SK-N-MC (cell line): ENCODE results near the gene LRRC27.

Experiments used
- EZH2 ChIP-seq: fragments of 200-600 bp; sonication (generic); IDR thresholded peaks from one replicate; pipeline ENCODE4 v1.6.1; 2017; ENCODE audit warnings: antibody characterized with exemption
- FOXP2 ChIP-seq: optimal IDR thresholded peaks from 2 replicates; pipeline ENCODE3; 2011; ENCODE audit warnings: mild to moderate bottlenecking, moderate library complexity; ENCODE audit not compliant: insufficient read depth; ENCODE audit errors: extremely low read length, control extremely low read depth
- POLR2AphosphoS5 ChIP-seq: IDR thresholded peaks from 2 replicates; pipeline ENCODE4 v1.6.1; 2012; ENCODE audit warnings: mild to moderate bottlenecking, low read depth, low read length, borderline replicate concordance

DNA sequence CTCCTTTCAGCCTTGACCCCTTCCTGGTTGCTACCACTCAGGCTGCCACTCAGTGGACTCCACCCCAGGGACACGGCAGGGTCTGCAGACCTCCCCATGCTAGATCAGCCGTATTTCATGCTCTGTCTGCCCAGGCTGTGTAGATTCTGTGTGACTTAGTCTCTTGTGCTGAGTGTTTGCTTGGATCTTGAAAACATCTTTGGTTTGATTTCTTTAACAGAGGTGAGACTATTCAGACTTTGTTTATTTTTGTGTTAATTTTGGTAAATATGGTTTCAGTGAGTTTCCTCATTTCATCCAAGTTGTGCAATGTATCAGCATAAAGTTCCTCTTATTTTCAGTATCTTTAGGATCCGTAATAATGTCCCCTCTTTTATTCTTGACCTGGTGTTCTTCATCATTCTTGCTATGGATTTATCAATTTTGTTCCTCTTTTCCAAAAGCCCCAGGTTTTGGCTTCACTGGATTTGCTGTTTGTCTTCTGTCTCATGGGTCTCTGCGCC lies 43.9 kb downstream of the LRRC27 start:
- TF ChIP-seq EZH2: no peak
- TF ChIP-seq POLR2AphosphoS5: no peak
- TF ChIP-seq FOXP2: no peak
